SK-N-MC (cell line): ENCODE data around the gene SFI1.

ENCODE experiments used
- EZH2 ChIP-seq: fragments of 200-600 bp; sonication (generic); IDR thresholded peaks from one replicate; pipeline ENCODE4 v1.6.1; 2017; ENCODE audit warnings: antibody characterized with exemption
- FOXP2 ChIP-seq: optimal IDR thresholded peaks from 2 replicates; pipeline ENCODE3; 2011; ENCODE audit warnings: mild to moderate bottlenecking, moderate library complexity; ENCODE audit not compliant: insufficient read depth; ENCODE audit errors: extremely low read length, control extremely low read depth
- POLR2AphosphoS5 ChIP-seq: IDR thresholded peaks from 2 replicates; pipeline ENCODE4 v1.6.1; 2012; ENCODE audit warnings: mild to moderate bottlenecking, low read depth, low read length, borderline replicate concordance

GRCh38 chr22:31490496-31490925 is 5.8 kb upstream of the SFI1 start:
- no peak for TF ChIP-seq EZH2
- TF ChIP-seq POLR2AphosphoS5: no peak
- TF ChIP-seq FOXP2: no peak
